Hematopoietic multipotent progenitor cell treated with erythropoietin and hydrocortisone succinate and interleukin-3 and kit ligand, for 4 days (in vitro differentiated cells): Measurements from ENCODE around the gene ARHGEF37.
"Not testable (repeated sequence)": the region's sequence is repeated elsewhere in the genome, so short reads cannot be mapped to it uniquely, and the experiment has no call there.

Experiments used
- DNase-seq: peaks from one replicate; pipeline ENCODE4 v3.0.0-alpha.2; 2015

ARHGEF37 gene

DNA sequence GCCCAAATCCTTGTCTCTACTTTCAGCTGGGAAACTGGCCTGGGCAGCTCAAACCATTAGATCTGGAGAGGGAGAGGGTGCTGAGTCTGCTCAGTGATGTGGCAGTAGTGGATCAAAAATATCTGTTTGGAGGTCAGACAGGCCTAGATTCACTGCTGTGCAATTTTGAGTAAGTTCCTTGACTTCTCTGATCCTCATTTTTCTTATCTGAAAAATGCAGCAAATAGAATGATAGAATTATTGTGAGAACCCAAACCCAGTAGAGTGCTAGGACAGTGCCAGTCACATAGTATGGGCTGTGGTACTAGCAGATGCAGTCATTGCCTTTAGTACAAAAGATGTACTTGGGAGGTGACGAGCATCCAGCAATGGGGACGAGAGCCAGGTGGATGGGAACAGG, 50.2 kb downstream of the ARHGEF37 start:
- no peak for DNase-seq

DNA sequence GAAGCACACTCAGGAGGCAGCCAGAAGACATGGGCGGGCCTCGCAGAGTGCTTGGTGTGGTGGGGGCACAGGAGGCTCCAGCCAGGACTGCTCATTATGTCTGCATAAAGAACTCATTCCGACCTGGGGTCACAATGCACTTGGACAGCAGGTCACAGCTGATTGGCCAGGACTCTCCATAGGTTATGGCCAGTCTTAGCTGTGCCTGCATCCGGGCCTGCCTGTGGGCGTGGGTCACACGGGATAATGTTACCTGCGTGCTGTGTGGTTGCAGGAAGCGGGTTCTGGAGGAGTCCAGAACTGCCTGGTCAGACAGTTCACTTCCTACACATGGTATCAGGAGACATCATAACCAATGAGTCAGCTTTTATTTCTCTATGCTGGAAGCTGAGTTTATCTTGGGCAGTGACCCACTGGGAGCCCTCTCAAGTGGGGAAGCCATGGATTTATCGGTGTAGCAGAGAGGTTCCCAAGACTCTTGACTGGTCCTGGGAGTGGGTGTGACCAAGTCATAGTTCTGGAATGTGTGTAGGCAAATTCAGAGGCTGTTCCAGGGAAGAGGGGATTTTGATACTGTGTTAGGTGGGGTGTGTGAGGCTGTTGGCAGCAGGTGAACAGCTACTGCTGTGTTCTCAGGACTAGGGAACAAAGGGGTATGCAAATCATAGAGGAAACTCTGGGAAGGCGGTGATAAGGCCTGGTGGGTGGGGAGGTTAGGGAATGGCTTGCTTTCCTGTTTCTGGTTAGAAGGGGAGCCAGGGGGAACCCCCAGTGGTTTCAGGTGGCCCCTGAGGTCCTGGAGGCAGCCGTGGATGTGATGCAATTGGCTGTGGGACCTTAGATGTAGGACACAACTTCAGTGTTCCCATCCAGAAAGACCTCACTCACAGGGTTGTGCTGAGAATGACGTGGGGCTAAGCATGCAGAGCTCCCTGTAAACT, 51.3 kb downstream of the ARHGEF37 start:
- peak; percentile 73 for DNase-seq

DNA sequence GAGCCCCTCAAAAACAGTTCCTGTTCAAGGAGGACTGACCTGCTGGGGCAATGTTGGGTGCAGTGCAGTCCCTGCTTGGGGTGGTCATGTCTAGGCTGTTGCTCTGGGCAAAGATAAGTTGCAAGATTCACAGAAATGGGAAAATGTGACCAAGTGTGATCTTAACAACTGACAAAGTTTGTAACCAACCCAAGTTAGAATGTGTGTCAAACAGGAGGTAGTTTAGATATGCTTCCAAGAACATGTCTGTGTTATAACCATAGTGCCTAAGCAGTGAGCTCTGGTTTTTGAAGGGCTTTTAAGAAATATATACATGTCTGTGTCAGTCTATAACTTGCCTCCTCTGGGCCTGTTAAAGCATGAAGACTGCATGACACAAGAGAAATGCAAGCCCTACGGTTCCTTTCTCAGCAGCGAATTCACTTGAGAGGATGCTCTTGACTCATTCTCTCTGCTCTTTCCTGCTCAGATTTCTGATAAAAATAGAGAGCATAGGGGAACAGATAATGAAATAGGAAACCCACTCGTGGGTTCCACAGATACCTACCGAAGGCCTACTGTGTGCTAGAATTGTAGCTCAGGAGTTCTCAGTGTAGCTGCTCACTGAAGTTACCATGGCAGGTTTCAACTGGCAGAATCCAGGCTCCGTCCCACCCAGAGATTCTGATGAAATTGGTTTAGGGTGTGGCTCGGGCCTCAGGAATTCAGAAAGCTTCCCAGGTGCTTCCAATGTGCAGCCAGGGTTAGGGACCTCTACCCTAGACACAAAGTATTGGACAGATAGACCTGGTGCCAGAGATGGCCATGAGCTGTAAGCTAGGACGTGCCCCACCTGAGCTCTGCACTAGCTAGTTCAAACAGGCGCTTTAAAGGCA, 52.4 kb downstream of the ARHGEF37 start:
- peak; percentile 52 for DNase-seq

DNA sequence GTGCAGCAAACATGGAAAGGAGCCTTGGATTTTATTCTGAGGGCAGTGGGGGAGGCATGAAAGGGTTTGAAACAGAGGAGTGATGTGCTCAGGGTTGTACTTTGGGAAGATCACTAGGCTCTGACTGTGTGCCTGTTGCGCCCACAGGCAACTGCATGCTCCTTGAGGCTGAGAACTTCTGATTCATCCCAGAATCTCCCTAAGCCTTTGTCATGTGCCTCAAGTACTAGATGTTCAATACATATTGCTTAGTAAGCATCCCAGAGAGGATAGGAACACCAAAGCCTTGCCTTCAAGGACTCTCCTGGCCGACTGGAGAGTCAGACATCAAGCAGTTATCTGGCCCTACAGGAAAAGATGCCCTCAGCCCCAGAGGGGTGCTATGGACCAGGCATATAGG, 54.1 kb downstream of the ARHGEF37 start:
- DNase-seq: no peak

DNA sequence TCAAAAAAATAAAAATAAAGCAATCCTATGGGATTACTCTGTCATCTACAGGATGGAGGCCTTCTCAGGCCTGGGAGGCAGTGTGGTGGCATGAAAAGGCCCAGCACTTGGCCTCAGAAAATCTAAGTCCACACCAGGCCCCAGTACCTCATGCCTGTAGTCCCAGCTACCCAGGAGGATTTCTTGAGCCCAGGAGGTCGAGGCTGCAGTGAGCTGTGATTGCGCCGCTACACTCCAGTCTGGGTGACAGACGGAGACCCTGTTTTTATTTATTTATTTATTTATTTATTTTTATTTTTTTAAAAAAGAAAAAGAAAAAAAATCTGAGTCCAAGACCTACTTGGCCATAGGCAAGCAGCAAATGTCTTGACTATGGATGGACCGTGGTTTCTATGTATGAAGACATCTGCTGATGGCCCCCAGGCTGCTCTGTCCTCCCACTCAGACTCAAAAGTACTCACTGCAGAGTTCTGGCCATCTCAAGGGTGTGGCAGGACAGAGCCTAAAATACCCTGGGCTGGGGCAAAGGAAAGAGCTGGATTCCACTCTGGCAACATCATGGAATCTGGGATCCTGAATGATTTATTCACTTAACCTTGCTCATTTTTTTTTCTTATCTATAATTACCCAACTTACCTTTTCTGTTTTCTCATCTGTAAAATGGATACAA, 55.0 kb downstream of the ARHGEF37 start:
- no peak for DNase-seq

DNA sequence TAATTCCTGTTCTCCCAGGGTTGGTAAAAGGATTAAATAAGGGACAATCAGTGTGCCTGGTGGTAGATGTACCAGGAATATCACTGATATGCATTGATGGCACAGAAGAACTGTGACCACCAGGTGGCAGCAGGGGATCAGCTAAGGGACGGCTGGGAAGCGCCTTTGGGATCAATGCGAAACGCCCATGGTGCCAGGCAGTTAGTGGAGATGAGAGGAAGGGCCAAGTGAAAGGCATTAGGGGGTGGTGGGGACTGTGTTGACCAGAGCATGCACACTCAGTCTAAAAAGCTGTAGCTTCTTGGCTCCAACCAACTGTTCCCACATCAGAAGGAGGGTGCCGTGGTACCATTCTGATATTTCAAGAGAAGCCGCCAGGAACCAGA, 55.6 kb downstream of the ARHGEF37 start:
- peak; percentile 83 for DNase-seq

DNA sequence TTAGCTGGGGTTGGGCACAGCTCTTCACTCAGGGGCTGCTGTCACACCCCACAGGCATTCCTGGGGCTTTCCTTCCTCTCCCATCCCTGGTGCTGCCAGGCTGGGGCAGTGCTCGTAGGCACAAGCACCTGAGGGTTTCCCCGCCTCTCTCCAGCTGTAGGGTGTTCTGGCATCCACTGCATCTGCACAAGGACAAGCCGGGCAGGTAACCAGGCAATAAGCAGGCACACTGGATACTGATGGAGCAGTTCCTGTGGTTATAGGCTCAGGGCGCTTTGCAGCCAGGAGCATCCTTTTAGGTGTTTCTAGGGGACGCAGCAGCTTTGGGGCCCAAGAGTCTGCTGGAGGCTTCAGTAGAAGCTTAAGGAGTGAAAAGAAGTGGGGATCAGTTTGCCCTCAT, 56.8 kb downstream of the ARHGEF37 start:
- DNase-seq: no peak

DNA sequence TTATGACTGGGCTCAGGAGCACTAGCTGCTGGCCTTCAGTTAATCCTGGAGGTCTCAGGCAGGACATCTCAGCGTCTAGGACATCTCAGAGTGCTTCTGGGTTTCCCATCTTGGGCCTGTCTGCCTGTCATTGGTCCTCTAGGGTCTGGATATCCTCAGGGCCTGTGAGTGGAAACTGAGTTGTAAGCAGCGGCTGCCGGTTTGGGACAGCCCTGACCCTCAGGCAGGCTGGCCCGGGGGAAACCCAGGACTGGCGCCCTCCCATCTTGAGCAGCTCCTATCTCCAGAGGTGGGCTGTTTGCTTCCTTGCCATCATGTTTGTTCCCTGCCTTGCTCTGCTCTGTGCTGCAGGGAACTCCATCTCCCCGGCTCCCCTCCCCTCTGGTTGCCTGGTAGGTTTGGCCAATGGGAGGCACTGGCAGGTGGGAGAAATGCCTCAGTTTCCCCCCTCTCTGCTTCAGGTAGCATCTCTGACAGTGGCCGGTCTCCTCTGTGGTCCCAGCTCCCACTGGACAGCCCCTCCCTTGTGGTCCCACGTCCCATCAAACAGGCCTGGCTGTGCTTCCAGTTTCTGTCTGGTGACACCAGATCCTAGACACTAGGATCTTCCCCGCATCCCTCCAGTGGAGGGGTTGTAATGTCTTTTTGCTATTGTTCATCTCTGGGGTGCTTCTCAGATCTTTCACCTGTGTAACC, 57.4 kb downstream of the ARHGEF37 start:
- no peak for DNase-seq

DNA sequence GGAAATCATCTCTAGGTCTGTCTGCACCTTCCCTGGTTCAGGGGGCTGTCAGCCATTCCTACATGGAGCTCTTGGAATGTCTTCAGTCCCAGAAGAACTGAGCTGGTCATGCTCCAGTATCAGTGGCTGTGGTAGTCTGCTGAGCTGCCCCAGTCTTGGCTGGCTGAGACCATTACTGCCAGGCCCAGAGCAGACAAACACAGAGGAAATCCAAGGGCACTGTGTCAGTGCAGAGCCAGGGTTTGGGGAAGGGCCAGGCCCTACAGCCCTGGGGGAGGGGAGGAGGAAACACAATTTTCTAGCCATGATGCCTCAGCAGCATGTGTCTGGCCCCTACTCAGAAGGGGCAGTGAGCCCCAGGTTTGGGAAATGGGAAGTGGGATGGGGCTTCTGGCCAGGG, 58.4 kb downstream of the ARHGEF37 start:
- DNase-seq: no peak

DNA sequence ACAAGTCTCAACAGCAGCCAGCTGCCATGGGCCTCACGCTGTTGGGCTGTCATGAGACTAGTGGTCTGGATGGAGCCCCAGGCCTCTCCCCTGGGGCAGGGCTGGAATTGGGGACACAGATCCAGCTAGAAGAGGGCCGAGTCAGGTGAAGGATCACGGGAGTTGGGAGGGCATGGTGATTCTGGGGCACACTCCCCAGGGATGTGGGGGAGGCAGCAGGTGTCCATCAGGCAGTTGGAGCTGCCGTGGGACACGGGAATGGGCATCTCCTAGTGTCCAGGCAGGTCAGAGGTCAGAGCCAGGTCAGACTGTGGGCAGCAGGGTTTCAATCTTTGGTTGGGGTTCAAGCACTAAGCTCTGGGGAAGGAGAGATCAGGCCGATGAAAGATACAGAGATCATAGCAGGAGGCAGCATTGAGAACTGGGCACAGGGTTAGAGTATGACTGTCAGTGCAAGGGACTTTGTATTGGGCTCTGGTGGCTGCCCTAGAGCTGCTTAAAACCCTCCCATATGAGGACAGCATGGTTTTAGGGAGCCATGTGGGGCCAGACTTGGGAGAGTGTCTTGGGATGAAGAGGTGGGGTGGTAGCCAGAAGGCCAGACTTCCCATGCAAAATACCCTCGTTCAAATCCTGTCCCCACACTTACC, 59.2 kb downstream of the ARHGEF37 start:
- DNase-seq: no peak

DNA sequence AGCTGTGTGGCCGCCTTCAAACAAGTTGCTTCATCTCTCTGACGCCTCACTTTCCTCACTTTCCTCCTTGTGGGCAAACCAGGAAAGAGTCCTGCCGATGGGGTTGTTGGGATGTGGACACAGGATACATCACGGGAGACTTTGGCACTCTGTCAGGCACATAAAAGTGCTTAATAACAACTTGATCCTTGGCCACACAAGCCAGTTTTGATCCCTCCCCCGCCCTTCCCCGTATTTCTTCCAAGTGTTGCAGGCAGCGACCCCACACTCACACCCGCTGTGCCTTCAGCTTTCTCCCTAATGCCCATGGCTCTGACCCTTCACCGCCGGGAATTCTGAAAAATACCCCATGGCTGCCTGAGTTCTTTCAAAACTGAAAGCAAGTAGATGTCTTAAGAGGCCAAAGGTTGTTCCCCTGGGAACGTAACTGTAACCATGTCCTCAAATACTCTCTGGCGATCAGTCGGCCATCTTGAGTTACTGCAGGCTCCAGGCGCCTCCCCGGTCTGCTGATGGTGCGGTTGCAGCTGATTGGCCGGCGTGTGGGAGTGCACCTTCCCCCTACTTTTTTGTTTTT, 59.8 kb downstream of the ARHGEF37 start:
- DNase-seq: no peak

DNA sequence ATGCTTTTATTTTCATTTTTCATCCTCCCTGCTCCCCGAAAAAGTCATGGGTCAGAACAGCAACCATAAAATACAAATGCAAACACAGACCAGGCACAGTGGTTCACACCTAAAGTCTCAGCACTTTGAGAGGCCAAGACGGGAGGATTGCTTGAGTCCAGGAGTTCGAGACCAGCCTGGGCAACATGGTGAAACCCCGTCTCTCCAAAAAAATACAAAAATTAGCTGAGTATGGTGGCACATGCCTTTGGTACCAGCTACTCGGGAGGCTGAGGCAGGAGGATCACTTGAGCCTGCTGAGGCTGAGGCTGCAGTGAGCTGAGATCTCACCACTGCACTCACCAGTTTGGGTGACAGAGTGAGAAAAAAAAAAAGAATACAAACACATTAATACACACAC, 60.3 kb downstream of the ARHGEF37 start:
- no peak for DNase-seq

DNA sequence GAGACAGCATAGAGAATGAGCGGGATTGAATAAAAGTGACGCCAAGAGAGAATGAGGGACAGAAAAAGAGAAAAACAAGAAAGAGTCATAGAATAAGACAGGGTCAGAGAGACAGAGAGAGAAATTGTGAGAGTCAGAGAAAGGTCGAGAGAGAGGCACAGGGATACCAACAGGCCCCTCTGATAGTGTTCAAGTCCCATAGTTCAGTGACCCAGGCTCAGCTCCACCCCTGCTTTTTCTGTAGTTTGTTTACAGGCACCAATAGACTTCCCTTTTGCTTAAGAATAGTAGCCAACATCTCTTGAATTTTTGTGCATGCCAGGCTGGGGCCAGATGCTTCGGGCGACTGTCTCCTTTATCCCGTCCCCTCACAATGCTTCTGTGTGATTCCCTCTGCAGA, 62.5 kb downstream of the ARHGEF37 start:
- DNase-seq: no peak

DNA sequence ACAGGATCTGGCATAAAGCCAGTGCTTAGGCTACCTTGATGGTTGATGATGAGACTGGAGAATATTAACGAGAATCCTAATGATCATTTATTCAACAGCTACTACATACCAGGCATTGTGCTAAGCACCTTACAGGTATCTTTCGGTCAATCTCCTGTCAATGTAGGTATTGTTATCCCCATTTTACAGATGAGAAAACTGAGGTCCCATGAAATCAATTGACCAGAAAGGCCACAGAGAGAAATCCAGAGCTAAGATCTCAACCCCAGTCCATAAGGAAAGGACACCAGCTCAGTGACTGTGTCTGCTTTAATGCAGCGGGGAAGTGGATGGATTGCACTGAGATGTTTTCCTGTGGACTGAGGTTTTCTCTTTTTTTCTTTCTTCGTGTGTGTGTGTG, 63.3 kb downstream of the ARHGEF37 start:
- DNase-seq: no peak

DNA sequence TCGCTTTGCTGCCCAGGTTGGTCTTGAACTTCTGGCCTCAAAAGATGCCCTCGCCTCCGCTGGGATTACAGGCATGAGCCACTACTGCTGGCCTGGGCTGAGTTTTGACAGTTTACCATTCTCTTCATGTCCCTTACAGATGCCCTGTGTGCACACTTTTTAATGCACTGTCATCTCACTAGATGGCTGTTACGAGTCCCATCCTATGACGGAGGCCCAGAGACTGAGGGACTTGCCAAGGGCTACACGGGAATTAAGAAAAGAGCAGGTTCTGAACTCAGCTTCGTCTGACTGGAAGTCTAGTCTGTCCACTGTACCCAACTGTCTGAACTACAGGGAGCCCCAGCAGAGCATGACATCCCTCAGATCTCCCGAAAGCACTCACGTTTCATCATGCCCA, 63.9 kb downstream of the ARHGEF37 start:
- DNase-seq: no peak

DNA sequence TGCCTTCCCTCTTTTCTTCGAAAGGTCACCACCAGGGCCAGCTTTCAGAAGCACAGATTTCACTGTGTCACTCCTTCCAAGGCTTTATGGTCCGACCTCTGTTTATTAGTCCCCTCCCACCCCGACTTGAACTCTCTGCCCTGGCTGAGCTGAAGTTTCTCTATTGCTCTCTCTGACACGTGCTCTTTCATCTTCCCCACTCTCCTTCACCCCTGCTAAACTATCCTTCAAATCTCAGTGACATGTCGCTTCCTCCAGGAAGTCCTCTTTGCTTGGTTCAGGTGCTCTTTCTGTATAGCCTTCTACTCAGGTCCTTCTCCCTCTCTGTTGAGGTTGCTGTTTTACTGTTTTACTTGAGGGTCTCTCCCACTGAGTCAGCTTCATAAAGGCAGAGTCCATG, 64.4 kb downstream of the ARHGEF37 start:
- no peak for DNase-seq

DNA sequence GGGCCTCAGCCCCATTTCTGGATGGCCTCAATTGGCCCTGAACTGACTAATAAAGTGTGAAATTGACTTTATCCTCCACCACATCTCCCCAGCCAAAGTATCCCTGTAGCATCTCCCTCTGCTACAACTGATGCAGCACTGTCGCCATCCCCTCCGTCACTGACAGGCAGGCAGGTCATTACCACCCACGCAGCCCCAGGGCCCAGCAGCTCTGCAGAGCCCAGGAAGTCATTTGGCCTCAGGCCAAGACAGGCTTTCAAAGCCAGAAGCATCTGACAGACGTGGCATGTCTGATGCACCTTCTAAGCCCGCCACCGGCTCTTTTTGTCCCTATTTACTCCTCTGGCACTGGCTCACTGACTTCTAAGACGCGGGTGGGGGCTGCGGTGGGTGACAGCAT, 65.3 kb downstream of the ARHGEF37 start:
- no peak for DNase-seq

DNA sequence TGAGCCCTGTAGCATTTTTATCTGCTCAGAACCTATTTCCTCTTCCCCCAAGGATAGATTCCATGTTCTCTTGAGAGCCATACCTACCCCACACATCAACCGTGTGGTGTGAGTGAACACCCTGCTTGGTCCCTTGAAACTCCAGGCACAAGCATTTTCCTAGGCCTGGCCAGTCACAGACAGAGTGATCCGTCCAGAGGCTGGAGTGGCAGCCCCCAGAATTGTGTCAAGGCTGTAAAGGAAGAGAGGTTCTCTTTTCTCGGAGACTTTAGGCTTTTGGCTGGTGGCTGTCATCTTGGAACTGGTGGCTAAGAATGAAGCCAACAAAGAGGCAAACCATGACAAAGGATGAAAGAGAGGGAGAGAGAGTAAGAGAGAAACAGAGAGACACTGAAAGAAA, 66.0 kb downstream of the ARHGEF37 start:
- no peak for DNase-seq

DNA sequence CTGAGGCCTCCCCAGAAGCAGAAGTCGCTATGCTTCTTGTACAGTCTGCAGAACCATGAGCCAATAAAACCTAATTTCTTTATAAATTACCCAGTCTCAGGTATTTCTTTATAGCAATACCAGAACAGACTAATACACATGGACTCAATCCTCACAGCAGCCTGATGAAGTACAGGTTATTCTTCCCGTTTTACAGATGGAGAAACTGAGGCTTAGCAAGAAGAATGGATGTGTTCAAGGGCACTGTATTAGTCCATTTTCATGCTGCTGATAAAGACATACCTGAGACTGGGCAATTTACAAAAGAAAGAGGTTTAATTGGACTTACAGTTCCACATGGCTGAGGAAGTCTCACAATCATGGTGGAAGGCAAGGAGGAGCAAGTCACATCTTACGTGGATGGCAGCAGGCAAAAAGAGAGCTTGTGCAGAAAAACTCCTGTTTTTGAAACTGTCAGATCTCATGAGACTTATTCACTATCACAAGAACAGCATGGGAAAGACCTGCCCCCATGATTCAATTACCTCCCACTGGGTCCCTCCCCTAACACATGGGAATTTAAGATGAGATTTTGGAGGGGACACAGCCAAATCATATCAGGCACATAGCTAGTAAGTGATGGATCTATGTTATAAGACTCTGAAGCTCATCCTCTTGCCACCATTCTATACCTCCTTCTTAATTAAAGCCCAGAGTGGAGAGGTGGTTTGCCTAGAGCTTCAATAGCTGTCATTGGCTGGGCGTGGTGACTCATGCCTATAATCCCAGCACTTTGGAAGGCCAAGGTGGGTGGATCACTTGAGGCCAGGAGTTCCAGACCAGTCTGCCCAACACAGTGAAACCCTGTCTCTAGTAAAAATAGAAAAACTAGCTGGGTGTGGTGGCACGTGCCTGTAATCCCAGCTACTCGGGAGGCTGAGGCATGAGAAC, 67.4 kb downstream of the ARHGEF37 start:
- peak; percentile 24 for DNase-seq

DNA sequence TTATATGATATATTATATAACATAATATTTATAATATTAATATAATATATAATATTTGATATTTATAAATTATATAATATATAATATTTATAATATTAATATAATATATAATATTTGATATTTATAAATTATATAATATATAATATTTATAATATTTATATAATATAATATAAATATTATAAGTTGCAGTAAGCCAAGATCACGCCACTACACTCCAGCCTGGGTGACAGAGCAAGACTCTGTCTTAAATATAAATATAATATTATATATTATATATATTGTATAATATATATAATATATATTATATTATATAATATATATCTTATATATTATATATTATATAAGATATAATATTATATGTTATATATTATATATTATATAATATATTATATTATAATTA, 68.4 kb downstream of the ARHGEF37 start:
- not testable (repeated sequence) for DNase-seq

DNA sequence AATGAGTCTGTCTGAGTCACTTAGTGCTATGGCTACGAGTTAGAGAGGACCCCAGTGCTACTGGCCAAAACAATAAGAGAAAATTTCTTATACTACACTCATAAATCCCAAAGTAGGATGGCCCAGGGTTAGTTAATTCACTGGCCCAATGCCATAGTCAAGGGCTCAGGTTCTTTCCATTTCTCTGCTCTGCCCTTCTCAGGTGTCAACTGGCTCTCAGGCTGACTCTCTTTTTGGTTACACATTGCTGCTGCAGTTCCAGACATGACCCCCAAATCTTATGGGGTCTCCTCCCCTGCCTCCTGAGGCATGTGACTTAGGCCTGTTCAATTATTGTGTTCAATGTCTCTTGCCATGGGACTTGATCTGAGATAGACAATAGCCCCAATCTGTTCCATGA, 70.4 kb downstream of the ARHGEF37 start:
- peak; percentile 68 for DNase-seq
